ENCODE data around the gene SVOP.
A peak's percentile ranks its signal among the peaks of the same experiment; 100 is the strongest.

The SVOP gene

GRCh38 chr12:108973629-108974152 is 47.2 kb downstream of the SVOP start:
- no peak for DNase-seq

GRCh38 chr12:108972358-108972757 is 48.5 kb downstream of the SVOP start:
- no peak for DNase-seq

- DNase-seq, result no peak
These were observed 51.2 kb downstream of the SVOP start for GRCh38 chr12:108969622-108970021.

GRCh38 chr12:108967869-108968540 is 52.9 kb downstream of the SVOP start:
- DNase-seq, result no peak

- DNase-seq, result peak; percentile 30 to 72
These were observed 54.3 kb downstream of the SVOP start for GRCh38 chr12:108966378-108967151.

GRCh38 chr12:108965886-108966285 is 55.0 kb downstream of the SVOP start:
- DNase-seq, result no peak

GRCh38 chr12:108964371-108965352 is 56.2 kb downstream of the SVOP start:
- peak in 1 of 2 experiments; percentile 3 for DNase-seq

- DNase-seq, result no peak
These were observed 58.6 kb downstream of the SVOP start for GRCh38 chr12:108962256-108962655.

GRCh38 chr12:108959748-108960655 is 60.9 kb downstream of the SVOP start:
- no peak for DNase-seq

GRCh38 chr12:108955225-108955835 is 65.5 kb downstream of the SVOP start:
- DNase-seq, result peak; percentile 42 to 73

- DNase-seq, result peak; percentile 41 to 64
These were observed 69.7 kb downstream of the SVOP start for GRCh38 chr12:108950991-108951739.

- no peak for DNase-seq
These were observed 70.9 kb downstream of the SVOP start for GRCh38 chr12:108949976-108950375.

GRCh38 chr12:108948367-108948766 is 72.5 kb downstream of the SVOP start:
- DNase-seq, result no peak

- DNase-seq, result no peak
These were observed 73.8 kb downstream of the SVOP start for GRCh38 chr12:108947097-108947496.

GRCh38 chr12:108940138-108940537 is 80.7 kb downstream of the SVOP start:
- DNase-seq, result no peak

- no peak for DNase-seq
These were observed 81.3 kb downstream of the SVOP start for GRCh38 chr12:108939594-108939993.

GRCh38 chr12:108938247-108938924 is 82.5 kb downstream of the SVOP start:
- DNase-seq, result no peak

- DNase-seq, result no peak
These were observed 85.6 kb downstream of the SVOP start for GRCh38 chr12:108935159-108935763.

GRCh38 chr12:108933949-108934348 is 86.9 kb downstream of the SVOP start:
- DNase-seq, result no peak

GRCh38 chr12:108930756-108931155 is 90.1 kb downstream of the SVOP start:
- no peak for DNase-seq
